Bronchial epithelial cell (primary cell): Measurements from ENCODE around the gene IL23R. TPM values are rescaled to one million over a fixed set of nuclear protein-coding genes. Genes with fewer than 3 reads are reported as not detected.

Experiments
- DNase-seq: peaks from one replicate; pipeline ENCODE4 v3.0.0-alpha.2; 2010; ENCODE audit warnings: low read depth
- FAIRE-seq: peaks from 2 replicates; lab custom pipeline; 2011; peaks lifted over from hg19 to GRCh38; lab: Jason Lieb, UNC
- H3K27me3 ChIP-seq: 2 replicates; pipeline ENCODE4 v1.5.1; 2011; ENCODE audit warnings: low read length; ENCODE audit not compliant: control insufficient read depth, insufficient read depth
- H3K36me3 ChIP-seq: 2 replicates; pipeline ENCODE4 v1.5.1; 2011; ENCODE audit warnings: low read length; ENCODE audit not compliant: control insufficient read depth, insufficient read depth
- H3K4me3 ChIP-seq: 2 replicates; pipeline ENCODE4 v1.5.1; 2011; ENCODE audit warnings: mild to moderate bottlenecking, low read depth, low read length, control low read depth
- CTCF ChIP-seq: IDR thresholded peaks from 2 replicates; pipeline ENCODE4 v1.5.1; 2011; ENCODE audit warnings: mild to moderate bottlenecking, moderate library complexity, low read length, control low read depth, inconsistent platforms; ENCODE audit not compliant: insufficient read depth, severe bottlenecking
- total RNA-seq: library from RNA; depleted of rRNA; stranded (reverse); fragments of >200 nt; gene quantifications from 2 replicates; pipeline ENCODE4 v1.2.1, GENCODE V29; 2014

The IL23R gene
- total RNA-seq, 1 donor from 2014 or later = not detected

DNA sequence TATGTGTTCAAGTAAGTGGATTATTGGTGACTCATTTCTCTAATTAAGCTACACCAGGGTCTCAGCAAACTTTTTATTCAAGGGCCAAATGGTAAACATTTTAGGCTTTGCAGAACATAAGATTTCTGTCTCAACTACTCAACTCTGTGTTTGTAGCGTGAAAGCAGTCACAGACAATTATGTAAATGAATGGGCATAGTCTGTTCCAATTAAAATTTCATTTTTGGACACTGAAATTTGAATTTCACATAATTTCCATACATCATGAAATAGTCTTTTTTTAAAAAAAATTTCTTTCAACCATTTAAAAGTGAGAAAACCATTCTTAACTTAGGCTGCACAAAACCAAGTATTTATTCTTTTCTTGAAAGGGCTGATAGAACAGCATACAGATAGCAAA is 50.1 kb downstream of the IL23R start:
- no peak for TF ChIP-seq CTCF
- no peak for FAIRE-seq
- no peak overlapping the region for H3K4me3 ChIP-seq
- no peaks in the 10 kb centered on the region for H3K36me3 ChIP-seq
- no peaks in the 10 kb centered on the region for H3K27me3 ChIP-seq
- no peak for DNase-seq

- FAIRE-seq = no peak
- TF ChIP-seq CTCF = no peak
These were observed 51.2 kb downstream of the IL23R start for GRCh38 chr1:67217417-67217816.

GRCh38 chr1:67217938-67218337 is 51.7 kb downstream of the IL23R start:
- no peak for TF ChIP-seq CTCF
- H3K27me3 ChIP-seq = no peaks in the 10 kb centered on the region
- H3K4me3 ChIP-seq = no peak overlapping the region
- FAIRE-seq (no peak), DNase-seq (no peak)
- H3K36me3 ChIP-seq = no peaks in the 10 kb centered on the region

More at GRCh38 chr1:67217417-67217816, 51.2 kb downstream of the IL23R start:
- no peak for DNase-seq
- Histone ChIP-seq H3K4me3 (no peak overlapping the region), H3K27me3 (no peaks in the 10 kb centered on the region), H3K36me3 (no peaks in the 10 kb centered on the region)

DNA sequence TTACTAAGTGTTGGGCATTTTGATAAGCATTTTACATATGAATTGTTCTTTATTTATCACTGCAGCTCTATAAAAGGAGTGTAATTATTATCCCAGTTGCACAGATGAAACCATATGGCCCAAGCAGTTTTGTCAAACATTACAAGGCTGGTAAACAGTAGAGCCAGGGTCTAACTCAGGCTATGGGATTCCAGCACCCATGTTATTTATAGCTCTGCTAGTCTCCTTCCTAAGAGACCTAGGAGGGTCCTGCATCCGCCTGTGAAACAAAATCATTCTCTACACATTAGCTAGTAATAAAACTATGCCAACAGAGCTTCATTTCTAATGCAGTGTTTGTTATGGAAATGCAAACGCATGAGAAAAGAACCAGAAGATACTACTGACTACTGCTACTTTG is 58.6 kb downstream of the IL23R start:
- Histone ChIP-seq H3K36me3 (no peaks in the 10 kb centered on the region), H3K27me3 (no peaks in the 10 kb centered on the region), H3K4me3 (no peak overlapping the region)
- TF ChIP-seq CTCF = no peak
- DNase-seq (no peak), FAIRE-seq (no peak)

GRCh38 chr1:67226688-67227087 is 60.4 kb downstream of the IL23R start:
- no peaks in the 10 kb centered on the region for H3K27me3 ChIP-seq
- DNase-seq = no peak
- no peak for FAIRE-seq
- no peak for TF ChIP-seq CTCF
- no peak overlapping the region for H3K4me3 ChIP-seq
- H3K36me3 ChIP-seq = no peaks in the 10 kb centered on the region

GRCh38 chr1:67227196-67227595 is 60.9 kb downstream of the IL23R start:
- FAIRE-seq = no peak
- peak; percentile 92 for DNase-seq
- TF ChIP-seq CTCF = no peak
- H3K4me3 ChIP-seq = no peak overlapping the region
- no peaks in the 10 kb centered on the region for H3K36me3 ChIP-seq
- no peaks in the 10 kb centered on the region for H3K27me3 ChIP-seq
